Choroid plexus epithelial cell (primary cell): Measurements from ENCODE around the gene DGCR6L.
"Not testable (repeated sequence)": the region's sequence is repeated elsewhere in the genome, so short reads cannot be mapped to it uniquely, and the experiment has no call there.

Experiments used
- DNase-seq: peaks from one replicate; pipeline ENCODE4 v3.0.0-alpha.2; 2010; ENCODE audit warnings: low read depth
- H3K4me3 ChIP-seq: 2 replicates; pipeline ENCODE4 v1.5.1; 2011; ENCODE audit warnings: low read depth, mild to moderate bottlenecking, control low read depth, low read length, moderate library complexity
- TF ChIP-seq, protein P1 (sequence below): conservative IDR thresholded peaks from 2 replicates; pipeline ENCODE4 v1.5.1; 2011; ENCODE audit warnings: low read depth, mild to moderate bottlenecking, control low read depth, inconsistent platforms, low read length, moderate library complexity

Gene DGCR6L

DNA sequence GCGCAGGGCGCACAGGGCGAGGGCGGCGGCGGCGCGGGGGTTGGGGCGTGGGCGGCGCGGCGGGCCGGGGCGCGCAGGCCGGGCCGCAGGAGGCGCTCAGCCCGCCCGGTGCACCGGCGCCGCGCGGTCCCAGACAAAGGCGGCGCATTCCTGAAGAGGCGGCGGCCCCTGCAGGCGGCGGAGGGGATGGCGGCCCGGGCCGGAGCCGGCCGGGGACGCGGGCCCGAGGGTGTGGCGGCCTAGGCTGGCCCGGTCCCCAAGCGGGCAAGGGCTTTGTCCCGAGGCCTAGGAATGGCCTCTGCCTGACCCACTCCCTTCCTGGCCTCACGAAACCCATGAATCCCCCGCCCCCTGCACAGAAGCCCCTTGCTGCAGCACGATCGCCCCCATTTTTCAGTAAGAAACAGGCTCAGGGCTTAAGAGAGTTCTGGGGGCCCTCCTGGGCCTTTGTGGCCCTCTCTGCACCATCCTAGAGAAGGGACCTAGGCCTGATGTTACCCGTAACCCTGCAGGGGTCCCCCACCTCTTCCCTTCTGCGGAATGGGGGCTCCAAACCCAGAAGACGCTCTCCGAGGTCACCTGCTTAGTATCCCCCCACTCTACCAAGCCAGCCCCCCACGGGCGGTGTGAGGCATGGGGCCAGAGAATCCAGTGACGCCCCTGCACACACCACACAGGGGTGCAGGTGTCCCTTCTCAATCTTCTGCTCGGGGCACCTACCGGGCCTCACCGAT lies 51.4 kb downstream of the DGCR6L start, which contains the start of gene RTN4R:
TSS of gene RTN4R (minus strand) at position 40 of the 734 bp plus-strand sequence. CDS start 226 bp downstream, outside the sequence.
- TF ChIP-seq, protein P1, sequence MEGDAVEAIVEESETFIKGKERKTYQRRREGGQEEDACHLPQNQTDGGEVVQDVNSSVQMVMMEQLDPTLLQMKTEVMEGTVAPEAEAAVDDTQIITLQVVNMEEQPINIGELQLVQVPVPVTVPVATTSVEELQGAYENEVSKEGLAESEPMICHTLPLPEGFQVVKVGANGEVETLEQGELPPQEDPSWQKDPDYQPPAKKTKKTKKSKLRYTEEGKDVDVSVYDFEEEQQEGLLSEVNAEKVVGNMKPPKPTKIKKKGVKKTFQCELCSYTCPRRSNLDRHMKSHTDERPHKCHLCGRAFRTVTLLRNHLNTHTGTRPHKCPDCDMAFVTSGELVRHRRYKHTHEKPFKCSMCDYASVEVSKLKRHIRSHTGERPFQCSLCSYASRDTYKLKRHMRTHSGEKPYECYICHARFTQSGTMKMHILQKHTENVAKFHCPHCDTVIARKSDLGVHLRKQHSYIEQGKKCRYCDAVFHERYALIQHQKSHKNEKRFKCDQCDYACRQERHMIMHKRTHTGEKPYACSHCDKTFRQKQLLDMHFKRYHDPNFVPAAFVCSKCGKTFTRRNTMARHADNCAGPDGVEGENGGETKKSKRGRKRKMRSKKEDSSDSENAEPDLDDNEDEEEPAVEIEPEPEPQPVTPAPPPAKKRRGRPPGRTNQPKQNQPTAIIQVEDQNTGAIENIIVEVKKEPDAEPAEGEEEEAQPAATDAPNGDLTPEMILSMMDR, result peak; percentile 51
- DNase-seq, result peak; percentile 31
- no peak within 1 kb of the TSS for H3K4me3 ChIP-seq

GRCh38 chr22:20267441-20268278 lies 52.2 kb downstream of the DGCR6L start:
- no peak for DNase-seq
- no peak overlapping the region for H3K4me3 ChIP-seq
- TF ChIP-seq, protein P1, result no peak

DNA sequence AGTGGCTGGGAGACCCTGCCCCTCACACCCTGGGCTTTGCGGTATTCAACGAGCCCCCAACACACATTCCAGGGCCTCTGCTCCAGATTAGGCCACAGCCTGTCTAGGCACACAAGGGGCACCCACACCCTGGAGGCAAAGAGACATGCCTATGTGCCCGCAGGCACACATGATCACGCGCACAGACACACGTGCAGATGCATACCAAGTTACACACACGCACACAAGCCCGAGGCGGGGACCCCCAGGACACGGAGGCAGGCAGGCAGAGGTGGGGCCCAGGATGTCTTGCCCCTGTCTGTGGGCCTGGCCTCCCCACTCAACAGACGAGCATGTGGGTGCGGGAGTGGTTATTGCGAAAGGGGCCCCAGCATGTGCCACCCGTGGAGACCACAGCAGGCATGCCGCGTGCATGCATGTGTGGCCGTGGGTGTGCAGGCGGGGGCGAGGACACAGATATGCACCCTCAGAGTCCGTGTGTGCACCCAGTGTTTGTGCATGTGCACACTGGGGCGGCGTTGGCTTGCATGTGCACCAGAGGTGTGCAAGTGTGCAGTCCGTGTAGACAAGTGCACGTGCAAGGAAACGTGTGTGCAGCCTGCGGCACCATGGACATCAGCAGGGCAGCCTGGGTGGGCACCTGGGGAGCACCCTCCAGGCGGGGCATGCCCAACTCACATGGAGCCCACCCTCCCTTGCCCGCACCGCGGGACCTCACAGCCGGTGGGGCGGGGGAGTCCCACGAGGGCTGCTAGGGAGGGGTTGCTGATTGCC lies 53.0 kb downstream of the DGCR6L start:
- not testable (repeated sequence) for H3K4me3 ChIP-seq, DNase-seq

DNA sequence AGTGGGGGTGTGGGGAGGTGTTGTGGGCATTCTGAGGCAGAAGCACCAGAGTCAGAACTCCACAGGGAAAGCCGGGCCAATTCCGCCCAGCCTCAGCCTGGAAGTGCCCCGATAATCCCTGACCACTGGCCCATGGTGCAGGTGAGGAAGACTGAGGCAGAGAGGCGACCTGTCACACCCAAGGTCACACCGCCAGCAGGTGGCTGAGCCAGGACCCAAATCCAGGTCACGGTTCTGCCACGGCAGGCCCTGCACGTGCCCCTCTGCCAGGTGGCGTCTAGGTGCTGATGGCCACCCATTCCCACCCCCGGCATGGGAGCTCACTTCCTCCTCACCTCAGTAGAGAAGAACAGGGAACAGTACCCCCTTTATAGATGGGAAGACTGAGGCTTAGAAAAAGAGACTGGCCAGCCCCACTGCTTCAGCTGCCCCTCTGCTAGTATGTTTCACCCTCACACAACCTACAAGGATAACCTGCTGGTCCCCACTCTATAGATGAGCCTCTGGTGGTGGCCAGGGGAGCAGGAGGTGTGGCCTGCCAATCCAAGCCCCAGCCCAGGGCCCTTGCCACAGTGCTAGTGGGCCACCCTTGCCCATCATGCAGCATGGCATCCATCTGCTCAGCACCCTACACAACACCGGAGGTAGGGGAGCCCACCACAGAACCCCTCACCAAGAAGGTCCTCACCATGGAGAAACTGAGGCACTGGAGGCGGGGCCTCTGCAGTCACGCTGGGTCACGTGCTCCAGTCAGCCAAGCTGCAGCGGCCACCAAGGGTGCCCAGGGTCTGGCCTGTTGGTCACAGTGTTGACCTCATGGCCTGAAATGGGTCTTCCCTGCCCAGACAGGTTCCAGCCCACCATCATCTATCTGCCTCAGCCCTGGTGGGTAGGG lies 53.8 kb downstream of the DGCR6L start:
- H3K4me3 ChIP-seq, DNase-seq: not testable (repeated sequence)

GRCh38 chr22:20264614-20265452 lies 55.0 kb downstream of the DGCR6L start:
- DNase-seq, result no peak
- TF ChIP-seq, protein P1, result no peak
- H3K4me3 ChIP-seq, result no peak overlapping the region
